HAP-1 (cell line): ENCODE results near the gene PPP1R12B.
A peak's percentile ranks its signal among the peaks of the same experiment; 100 is the strongest.
"Not testable (repeated sequence)": the region's sequence is repeated elsewhere in the genome, so short reads cannot be mapped to it uniquely, and the experiment has no call there.

Experiments
- DNase-seq, 2 experiments: peaks; one replicate each; pipeline ENCODE4 v3.0.0-alpha.2; 2016 to 2020; ENCODE audit warnings: low spot score in 2 of 2
- H3K27me3 ChIP-seq: fragments of 250-450 bp; sonication (Bioruptor Pico); 2 replicates; pipeline ENCODE4 v1.5.1; 2020; ENCODE audit warnings: low read depth, mild to moderate bottlenecking, moderate library complexity
- H3K36me3 ChIP-seq: fragments of 250-450 bp; sonication (Bioruptor Pico); replicated peaks from 2 replicates; pipeline ENCODE4 v1.5.1; 2020; ENCODE audit warnings: mild to moderate bottlenecking
- H3K4me1 ChIP-seq: fragments of 250-450 bp; sonication (Bioruptor Pico); 2 replicates; pipeline ENCODE4 v1.5.1; 2020; ENCODE audit warnings: mild to moderate bottlenecking
- H3K4me3 ChIP-seq: fragments of 250-450 bp; sonication (Bioruptor Pico); 2 replicates; pipeline ENCODE4 v1.5.1; 2020; ENCODE audit warnings: mild to moderate bottlenecking, moderate library complexity
- H3K9me3 ChIP-seq: fragments of 250-450 bp; sonication (Bioruptor Pico); 2 replicates; pipeline ENCODE4 v1.5.1; 2020; ENCODE audit warnings: mild to moderate bottlenecking, moderate library complexity
- in situ Hi-C: fragments of 300-500 bp; cut with MboI; formaldehyde crosslinking; loops from 3 replicates; pipeline ENCODE4 v1.14.3; 2020; ENCODE audit warnings: low sequenced_read_pairs, inconsistent platforms, mixed read lengths

The PPP1R12B gene

DNA sequence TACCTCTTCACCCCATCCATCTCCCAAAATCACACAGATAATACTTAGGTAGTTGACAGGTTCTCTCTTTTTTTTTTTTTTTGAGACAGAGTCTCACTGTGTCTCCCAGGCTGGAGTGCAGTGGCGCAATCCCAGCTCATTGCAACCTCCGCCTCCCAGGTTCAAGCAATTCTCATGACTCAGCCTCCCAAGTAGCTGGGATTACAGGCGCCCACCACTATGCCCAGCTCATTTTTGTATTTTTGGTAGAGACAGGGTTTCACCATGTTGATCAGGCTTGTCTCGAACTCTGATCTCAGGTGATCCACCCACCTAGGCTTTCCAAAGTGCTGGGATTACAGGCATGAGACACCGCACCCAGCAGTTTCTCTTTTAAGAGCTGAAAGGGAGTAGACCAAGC is 75.8 kb downstream of the PPP1R12B start:
- in situ Hi-C loops, H3K4me3 ChIP-seq, H3K36me3 ChIP-seq, H3K27me3 ChIP-seq, H3K9me3 ChIP-seq, DNase-seq, H3K4me1 ChIP-seq: not testable (repeated sequence)

DNA sequence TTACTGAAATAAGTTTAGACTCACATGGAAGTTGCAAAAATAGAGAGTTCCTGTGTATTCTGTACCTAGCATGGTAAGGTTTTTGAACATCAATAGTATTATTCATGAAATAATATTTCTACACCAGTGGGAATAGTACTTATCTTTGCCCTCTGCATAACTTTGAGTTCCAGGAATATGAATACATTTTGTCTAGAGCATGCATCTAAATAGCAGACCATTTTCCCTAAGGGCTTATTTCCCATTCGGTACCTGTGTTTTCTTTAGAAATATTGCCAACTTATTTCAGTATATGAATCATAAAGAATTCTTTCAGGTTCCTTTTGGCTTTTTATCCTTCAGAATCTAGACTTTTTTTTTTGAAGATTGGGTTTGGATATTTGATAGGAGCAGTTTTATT is 81.6 kb downstream of the PPP1R12B start:
- H3K9me3 ChIP-seq, H3K27me3 ChIP-seq, H3K36me3 ChIP-seq, H3K4me1 ChIP-seq, DNase-seq, H3K4me3 ChIP-seq, in situ Hi-C loops: not testable (repeated sequence)

DNA sequence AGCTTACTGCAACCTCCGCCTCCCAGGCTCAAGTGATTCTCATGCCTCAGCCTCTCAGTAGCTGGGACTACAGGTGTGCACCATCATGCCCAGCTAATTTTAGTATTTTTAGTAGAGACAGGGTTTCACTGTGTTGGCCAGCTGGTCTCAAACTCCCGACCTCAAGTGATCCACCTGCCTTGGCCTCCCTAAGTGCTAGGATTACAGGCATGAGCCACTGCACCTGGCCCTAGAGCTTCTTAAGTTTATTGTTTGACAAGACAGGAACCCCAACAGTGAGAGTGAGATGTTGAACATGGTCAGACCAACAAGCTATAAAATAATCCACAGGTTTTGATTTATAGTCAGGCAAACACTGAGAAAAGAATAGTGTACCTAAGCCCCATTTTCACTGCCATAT is 83.8 kb downstream of the PPP1R12B start:
- DNase-seq, in situ Hi-C loops, H3K4me1 ChIP-seq, H3K27me3 ChIP-seq, H3K9me3 ChIP-seq, H3K36me3 ChIP-seq, H3K4me3 ChIP-seq: not testable (repeated sequence)

DNA sequence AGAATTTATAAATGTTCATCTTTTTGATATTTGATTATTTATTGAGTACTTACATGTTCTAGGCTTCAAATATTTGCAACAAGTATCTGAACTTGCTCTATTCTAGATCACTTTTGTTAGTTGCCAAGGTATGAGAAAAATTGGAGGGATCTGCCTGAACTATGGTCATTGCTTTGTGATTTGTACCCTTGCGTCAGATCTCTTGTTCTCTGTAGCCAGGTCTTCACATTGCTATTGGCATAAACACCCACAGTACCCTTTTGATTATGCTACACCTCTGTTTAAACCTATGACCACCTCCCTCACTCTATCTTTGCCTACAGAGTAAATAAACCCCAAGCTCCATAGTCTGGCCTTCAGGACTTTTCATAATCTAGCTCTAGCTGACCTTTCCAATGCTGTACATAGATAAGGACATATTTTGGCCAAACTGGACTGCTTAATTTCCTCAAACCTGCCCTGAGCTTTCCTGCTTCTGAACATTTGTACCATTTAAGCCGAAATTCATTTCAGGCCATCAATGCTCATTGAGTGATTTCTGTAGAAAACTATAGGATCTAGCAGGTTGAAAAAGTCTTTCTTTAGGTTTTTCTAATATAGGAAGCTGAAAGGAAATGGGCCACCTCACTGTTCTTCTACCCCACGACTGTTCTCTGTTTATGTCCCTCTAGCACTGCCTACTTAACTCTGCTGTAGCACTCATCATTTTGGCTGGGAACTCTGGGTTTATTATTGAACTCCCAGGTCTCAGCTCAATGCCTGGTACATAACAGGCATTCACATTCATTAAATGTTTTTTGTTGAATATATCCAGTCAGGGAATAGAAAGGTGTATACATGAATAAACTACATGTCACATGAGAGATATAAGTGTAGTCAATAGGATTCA is 84.9 kb downstream of the PPP1R12B start:
- Histone ChIP-seq H3K4me3 (no peak overlapping the region), H3K9me3 (no peaks in the 10 kb centered on the region), H3K27me3 (no peaks in the 10 kb centered on the region), H3K36me3 (no peaks in the 10 kb centered on the region), H3K4me1 (no peaks in the 10 kb centered on the region)
- DNase-seq = no peak
- in situ Hi-C loops = no loop called here

DNA sequence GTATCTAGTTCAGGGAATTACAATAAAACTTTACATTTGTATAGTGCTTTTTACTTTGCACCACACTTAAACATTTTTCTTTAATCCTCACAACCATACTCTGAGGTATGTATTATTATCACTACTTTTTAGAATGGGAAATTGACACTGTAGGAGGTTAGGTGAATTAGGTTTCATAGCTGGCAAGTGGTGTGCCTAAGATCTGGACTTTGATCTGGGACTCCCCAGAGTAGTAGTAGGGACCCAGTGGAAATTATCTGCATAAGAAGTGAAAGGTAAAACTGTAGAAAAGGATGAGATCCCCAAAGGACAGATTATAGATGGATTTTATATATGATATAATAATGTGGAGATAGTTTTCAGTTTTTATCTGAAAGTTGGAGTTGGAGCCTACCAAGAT is 85.6 kb downstream of the PPP1R12B start:
- Histone ChIP-seq H3K27me3 (no peaks in the 10 kb centered on the region), H3K4me3 (no peak overlapping the region), H3K36me3 (no peaks in the 10 kb centered on the region; the same call in 1 of the 2 replicates), H3K9me3 (no peaks in the 10 kb centered on the region), H3K4me1 (no peaks in the 10 kb centered on the region)
- DNase-seq = no peak
- in situ Hi-C loops = no loop called here

DNA sequence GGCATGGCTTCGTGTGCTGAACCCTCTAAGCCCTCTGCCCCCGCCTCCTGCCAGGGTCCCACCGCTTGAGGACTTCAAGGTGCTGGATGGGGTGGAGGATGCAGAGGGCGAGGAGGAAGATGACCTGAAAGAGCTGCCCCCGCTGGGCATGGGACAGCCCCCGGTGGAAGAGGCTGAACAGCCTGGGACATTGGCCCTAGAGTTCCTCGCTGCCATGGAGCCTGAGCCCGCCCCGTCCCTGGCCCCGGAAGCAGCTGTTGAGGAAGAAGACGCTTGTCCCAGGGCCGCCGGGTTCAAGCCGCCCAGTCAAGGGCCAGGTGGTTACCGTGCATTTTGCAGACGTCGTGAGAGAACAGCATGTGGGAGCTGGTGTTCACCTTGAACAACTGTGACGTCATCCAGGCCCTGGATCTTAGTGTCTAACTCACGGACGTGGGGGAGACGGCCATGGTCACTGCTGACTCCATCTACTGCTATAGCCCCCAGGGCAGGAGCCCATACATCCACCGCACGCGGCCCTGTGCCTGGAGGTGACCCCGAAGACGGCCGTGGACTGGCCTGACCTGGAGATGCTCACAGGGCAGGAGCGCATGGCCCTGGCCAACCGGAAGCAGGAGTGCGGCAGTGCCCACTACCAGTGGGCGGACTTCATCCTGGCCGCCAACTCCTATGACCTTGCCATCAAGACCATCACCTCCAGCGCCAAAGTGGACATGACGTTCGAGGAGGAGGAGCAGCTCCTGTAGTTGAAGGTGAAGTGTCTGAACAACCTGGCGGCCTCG is 90.1 kb downstream of the PPP1R12B start:
- DNase-seq = no peak
- in situ Hi-C loops = no loop called here
- Histone ChIP-seq H3K9me3 (no peaks in the 10 kb centered on the region), H3K4me1 (no peaks in the 10 kb centered on the region), H3K27me3 (no peaks in the 10 kb centered on the region), H3K4me3 (no peak overlapping the region), H3K36me3 (no peaks in the 10 kb centered on the region; the same call in 1 of the 2 replicates)

DNA sequence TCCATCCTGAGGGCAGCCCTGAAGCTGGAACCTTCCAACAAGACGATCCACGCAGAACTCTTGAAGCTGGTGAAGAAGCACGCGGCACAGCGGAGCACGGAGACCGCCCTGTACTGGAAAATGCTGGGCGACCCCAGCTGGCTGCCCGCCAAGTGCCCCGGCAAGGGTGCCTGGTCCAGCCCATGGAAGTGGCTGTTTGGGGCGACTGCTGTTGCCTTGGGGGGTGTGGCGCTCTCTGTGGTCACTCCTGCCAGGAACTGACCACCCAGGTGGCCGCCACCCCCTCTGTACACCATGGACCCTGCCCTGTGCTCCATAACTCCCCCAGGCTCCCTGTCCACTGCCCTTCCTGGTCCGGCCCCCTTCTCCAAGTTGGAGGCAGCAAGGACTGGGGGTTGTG is 90.8 kb downstream of the PPP1R12B start:
- in situ Hi-C loops = no loop called here
- no peaks in the 10 kb centered on the region; the same call in 1 of the 2 replicates for H3K36me3 ChIP-seq
- H3K9me3 ChIP-seq = no peaks in the 10 kb centered on the region

DNA sequence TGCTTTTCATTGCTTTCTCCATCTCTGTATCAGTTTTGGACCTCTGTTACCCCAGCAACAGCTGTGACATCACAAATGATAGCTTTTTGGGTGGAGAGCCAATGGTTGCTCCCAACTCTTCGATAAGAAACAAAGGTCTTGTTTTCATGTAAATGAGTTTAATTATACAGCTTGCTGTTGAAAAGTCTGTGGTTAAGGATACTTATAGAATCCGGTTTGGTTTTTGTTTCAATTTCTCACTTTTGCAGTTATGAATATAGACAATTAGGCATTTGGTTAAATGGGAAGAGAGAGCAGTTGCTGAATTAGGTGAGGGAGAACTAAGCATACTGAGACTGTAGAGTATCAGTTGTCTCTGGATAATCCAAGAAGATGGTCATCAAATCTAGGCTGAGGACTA is 99.6 kb downstream of the PPP1R12B start:
- in situ Hi-C loops, H3K4me3 ChIP-seq, DNase-seq, H3K27me3 ChIP-seq, H3K36me3 ChIP-seq, H3K4me1 ChIP-seq, H3K9me3 ChIP-seq: not testable (repeated sequence)

More for the DNA sequence above, 90.8 kb downstream of the PPP1R12B start:
- H3K4me1 ChIP-seq = no peaks in the 10 kb centered on the region
- H3K4me3 ChIP-seq = no peak overlapping the region
- no peaks in the 10 kb centered on the region for H3K27me3 ChIP-seq
- DNase-seq = no peak

DNA sequence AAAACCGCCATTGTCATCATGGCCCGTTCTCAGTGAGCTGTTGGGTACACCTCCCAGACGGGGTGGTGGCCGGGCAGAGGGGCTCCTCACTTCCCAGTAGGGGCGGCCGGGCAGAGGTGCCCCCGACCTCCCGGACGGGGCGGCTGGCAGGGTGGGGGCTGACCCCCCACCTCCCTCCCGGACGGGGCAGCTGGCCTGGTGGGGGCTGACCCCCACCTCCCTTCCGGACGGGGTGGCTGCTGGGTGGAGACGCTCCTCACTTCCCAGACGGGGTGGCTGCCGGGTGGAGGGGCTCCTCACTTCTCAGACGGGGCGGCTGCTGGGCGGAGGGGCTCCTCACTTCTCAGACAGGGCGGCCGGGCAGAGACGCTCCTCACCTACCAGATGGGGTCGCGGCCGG is 103.1 kb downstream of the PPP1R12B start:
- H3K27me3 ChIP-seq, H3K9me3 ChIP-seq, DNase-seq, H3K4me3 ChIP-seq, H3K36me3 ChIP-seq, H3K4me1 ChIP-seq: not testable (repeated sequence)
- in situ Hi-C loops = loop anchor here (25.0 kb wide), 1 partner anchor 261 kb away; the partner anchor contains the start of gene SYT2

DNA sequence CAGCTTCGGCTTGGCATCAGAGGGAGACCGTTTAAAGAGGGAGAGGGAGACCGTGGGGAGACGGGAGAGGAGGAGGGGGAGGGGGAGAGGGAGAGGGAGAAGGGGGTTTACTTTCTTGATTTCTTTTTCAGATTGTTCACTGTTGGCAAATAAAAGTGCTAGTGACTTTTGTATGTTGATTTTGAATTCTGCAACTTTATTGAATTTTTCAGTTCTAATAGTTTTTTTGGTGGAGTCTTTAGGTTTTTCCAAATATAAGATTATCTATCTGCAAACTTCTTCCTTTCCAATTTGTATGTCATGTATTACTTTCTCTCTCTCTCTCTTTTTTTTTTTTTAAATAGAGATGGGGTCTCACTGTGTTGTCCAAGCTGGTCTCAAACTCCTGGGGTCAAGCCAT is 104.0 kb downstream of the PPP1R12B start:
- Histone ChIP-seq H3K4me1 (no peaks in the 10 kb centered on the region), H3K9me3 (no peaks in the 10 kb centered on the region), H3K36me3 (no peaks in the 10 kb centered on the region), H3K27me3 (no peaks in the 10 kb centered on the region), H3K4me3 (no peak overlapping the region)
- DNase-seq = no peak
- in situ Hi-C loops = loop anchor here (25.0 kb wide), 1 partner anchor 260 kb away; the partner anchor contains the start of gene SYT2

DNA sequence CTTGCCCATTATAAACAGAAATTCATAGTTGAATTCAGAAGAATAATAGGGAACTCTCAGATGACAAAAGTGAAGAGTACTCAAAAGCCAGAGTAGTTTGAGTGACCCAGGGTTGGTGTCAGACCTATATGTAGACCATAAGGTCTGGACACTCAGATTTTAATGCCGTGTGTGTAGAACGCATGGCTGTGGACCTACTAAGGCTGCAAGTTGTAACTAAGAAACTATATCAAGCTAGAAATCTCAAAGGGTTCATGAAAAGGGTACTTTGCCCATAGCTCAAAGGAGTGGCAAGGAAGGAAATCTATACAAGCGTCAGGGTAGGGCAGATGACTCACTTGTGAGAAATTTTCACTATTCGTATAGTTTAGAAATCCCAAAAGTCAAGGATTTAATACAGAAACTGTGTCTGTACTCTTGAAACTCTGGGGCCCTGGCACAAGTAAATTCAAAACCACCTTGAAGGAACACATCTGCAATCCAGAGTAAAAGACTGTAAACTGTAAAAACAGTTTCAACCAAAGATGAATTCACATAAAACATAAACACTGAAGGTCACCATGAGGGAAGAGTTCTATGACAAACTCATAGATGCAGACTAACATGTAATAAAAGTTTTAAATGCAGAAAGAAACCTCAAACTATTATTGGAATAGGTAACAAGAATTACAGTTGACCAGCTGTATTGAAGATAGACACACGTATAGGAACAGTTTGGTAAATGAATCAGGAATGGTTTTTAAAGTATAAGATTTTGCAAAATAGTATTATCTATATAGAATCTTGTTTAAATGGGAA is 108.1 kb downstream of the PPP1R12B start:
- H3K36me3 ChIP-seq, DNase-seq, H3K9me3 ChIP-seq, H3K27me3 ChIP-seq, H3K4me1 ChIP-seq, H3K4me3 ChIP-seq: not testable (repeated sequence)
- in situ Hi-C loops = loop anchor here (25.0 kb wide), 1 partner anchor 256 kb away; the partner anchor contains the start of gene SYT2

DNA sequence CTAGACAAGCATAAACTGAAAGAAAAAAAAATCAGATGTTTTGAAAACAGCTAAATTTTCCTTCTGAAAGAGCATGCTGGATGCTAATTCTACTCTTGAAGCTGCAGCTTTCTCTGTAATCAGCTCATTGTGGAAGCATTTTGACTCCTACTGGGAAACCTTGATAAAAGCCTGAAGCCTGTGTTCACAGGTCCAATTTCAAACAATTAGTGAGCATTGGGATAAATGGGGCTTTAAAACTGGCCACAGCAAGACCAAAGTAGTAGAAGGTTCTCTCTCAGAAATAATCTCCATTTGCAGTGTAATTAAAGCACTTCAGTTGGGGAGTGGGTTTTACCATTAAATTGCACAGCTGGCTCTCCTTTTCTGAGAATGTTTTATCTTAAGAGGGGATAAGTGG is 110.2 kb downstream of the PPP1R12B start:
- not testable (repeated sequence) for H3K27me3 ChIP-seq, H3K36me3 ChIP-seq, H3K9me3 ChIP-seq, DNase-seq, H3K4me1 ChIP-seq, H3K4me3 ChIP-seq
- in situ Hi-C loops = loop anchor here (25.0 kb wide), 1 partner anchor 254 kb away; the partner anchor contains the start of gene SYT2

DNA sequence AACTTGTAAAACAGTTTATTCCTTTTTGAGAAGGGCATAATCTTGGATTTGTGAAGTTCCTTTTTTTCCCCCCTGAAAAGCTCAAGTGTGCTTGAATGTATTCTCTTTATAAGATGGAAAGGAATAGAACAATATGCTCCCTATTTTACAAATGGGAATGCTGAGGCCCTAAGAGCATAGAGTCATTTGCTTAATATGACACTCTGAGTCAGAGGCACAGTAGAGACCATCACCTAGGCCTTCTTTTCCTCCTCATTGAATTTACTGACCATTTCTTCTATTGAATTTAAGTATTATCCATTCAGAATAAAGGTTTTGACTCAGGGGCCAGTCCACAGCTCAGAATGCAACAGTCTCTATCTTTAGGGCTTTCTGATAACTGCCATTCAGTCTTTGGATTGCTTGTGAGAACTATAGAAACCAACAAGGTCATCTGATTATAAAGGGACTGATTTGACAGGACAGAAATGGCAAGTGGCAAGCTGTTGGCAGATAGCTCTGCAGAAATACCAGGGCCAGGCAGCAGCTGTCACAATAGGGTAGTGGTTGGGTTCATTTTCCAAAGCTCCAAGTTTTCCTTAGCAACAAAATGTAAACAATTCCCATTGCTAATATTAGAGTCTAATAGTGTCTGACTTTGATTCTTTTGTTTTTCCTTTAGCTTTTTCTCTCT is 111.1 kb downstream of the PPP1R12B start:
- in situ Hi-C loops = loop anchor here (25.0 kb wide), 1 partner anchor 253 kb away; the partner anchor contains the start of gene SYT2

More for the DNA sequence above, 111.1 kb downstream of the PPP1R12B start:
- H3K9me3 ChIP-seq, H3K27me3 ChIP-seq, H3K36me3 ChIP-seq, H3K4me1 ChIP-seq, H3K4me3 ChIP-seq: not testable (repeated sequence)
- DNase-seq = peak in 1 of 2 experiments; percentile 8
